Measurements from ENCODE around the gene CALML6. TPM values are rescaled to one million over a fixed set of nuclear protein-coding genes. Genes with fewer than 3 reads are reported as not detected.

Gene CALML6
- total and polyA plus RNA-seq, 10 donors: 0.34 to 3.0 (median 0.69) TPM; not detected in 2

DNA sequence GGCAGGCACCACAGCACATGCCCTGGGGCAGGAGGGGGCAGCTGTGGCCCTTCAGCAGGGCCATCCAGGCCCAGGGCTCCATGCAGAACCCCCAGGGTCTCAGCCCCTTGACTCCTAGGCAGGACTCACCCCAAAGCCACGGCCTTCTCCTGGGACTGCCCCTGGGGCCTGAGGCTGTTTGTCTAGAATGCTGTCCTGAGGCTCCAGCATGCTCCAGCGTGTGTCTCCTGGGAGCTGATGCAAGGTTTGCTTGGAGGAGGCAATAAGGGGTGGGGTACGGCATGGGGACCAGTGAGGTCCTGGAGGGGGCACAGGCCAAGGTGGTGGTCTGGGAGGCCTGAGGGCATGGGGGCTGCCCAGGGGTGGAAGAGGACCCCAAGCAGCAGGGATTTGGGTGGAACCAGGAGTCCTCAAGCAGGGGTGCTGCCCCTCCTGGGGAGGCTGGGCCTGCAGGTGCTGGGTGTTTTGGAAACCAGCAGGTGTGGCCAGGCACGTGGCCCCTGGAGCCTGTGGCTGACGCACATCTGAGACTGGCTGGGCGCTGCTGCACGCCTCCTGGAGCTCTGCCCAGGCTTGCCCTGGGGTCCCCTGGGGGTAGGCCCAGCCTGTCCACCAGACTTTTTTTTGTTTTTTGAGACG is 7.8 kb upstream of the CALML6 start:
- peaks cover 11 to 42% (median 36%) of the 10 kb centered on the region in 6 donors for H3K4me1 ChIP-seq
- H3K27ac ChIP-seq: peak overlapping the region in 3 of 8 donors; percentile 8 to 31 (median 22)
- DNase-seq: peak; percentile 84
- intact Hi-C loops (cut with DNase I; ENCODE audit: low total_unique reads): no loop called here
- no peak for TF ChIP-seq POLR2A (IDR thresholded peaks at IDR 0.05)
- H3K36me3 ChIP-seq: no peaks in the 10 kb centered on the region
- H3K27me3 ChIP-seq (replicated peaks in 1 of 7): no peaks in the 10 kb centered on the region
- WGBS, 5 donors: 55 to 76% (median 70%) methylated on average over 6 to 8 of the region's 8 CpGs
- H3K9me3 ChIP-seq: no peaks in the 10 kb centered on the region
- no peak overlapping the region for H3K4me3 ChIP-seq

GRCh38 chr1:1908506-1908791 is 6.6 kb upstream of the CALML6 start:
- intact Hi-C loops (cut with DNase I; ENCODE audit: low total_unique reads): no loop called here
- DNase-seq: no peak

GRCh38 chr1:1910033-1910465 is 5.0 kb upstream of the CALML6 start:
- no peaks in the 10 kb centered on the region for H3K9me3 ChIP-seq
- TF ChIP-seq, protein P1, sequence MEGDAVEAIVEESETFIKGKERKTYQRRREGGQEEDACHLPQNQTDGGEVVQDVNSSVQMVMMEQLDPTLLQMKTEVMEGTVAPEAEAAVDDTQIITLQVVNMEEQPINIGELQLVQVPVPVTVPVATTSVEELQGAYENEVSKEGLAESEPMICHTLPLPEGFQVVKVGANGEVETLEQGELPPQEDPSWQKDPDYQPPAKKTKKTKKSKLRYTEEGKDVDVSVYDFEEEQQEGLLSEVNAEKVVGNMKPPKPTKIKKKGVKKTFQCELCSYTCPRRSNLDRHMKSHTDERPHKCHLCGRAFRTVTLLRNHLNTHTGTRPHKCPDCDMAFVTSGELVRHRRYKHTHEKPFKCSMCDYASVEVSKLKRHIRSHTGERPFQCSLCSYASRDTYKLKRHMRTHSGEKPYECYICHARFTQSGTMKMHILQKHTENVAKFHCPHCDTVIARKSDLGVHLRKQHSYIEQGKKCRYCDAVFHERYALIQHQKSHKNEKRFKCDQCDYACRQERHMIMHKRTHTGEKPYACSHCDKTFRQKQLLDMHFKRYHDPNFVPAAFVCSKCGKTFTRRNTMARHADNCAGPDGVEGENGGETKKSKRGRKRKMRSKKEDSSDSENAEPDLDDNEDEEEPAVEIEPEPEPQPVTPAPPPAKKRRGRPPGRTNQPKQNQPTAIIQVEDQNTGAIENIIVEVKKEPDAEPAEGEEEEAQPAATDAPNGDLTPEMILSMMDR (IDR thresholded peaks at IDR 0.05 in 8 of 11, conservative IDR thresholded peaks at IDR 0.05 in 3 of 11): no peak
- no peak for TF ChIP-seq POLR2AphosphoS5 (IDR thresholded peaks at IDR 0.05)
- TF ChIP-seq POLR2A (IDR thresholded peaks at IDR 0.05): no peak
- H3K36me3 ChIP-seq: no peaks in the 10 kb centered on the region
- DNase-seq: peak; percentile 56
- peak overlapping the region; percentile 82 to 97 (median 94) for H3K27ac ChIP-seq
- intact Hi-C loops (cut with DNase I; ENCODE audit: low total_unique reads): no loop called here
- peaks cover 11 to 42% (median 36%) of the 10 kb centered on the region in 6 donors for H3K4me1 ChIP-seq
- H3K4me3 ChIP-seq: peak overlapping the region in 6 of 8 donors; percentile 46 to 87 (median 62)
- peaks cover 0 to 7% (median 0%) of the 10 kb centered on the region in 7 donors for H3K27me3 ChIP-seq (replicated peaks in 1 of 7)
- WGBS, 5 donors: 85 to 94% (median 92%) methylated on average over 6 of the region's 6 CpGs

More at GRCh38 chr1:1908506-1908791, 6.6 kb upstream of the CALML6 start:
- H3K27me3 ChIP-seq (replicated peaks in 1 of 7): no peaks in the 10 kb centered on the region
- peak overlapping the region; percentile 82 to 97 (median 94) for H3K27ac ChIP-seq
- 1 to 10% (median 8%) methylated on average over 9 to 21 of the region's 21 CpGs for WGBS, 5 donors
- TF ChIP-seq, protein P1 (IDR thresholded peaks at IDR 0.05 in 8 of 11, conservative IDR thresholded peaks at IDR 0.05 in 3 of 11): no peak
- no peak for TF ChIP-seq POLR2A (IDR thresholded peaks at IDR 0.05)
- TF ChIP-seq POLR2AphosphoS5 (IDR thresholded peaks at IDR 0.05): no peak
- no peaks in the 10 kb centered on the region for H3K36me3 ChIP-seq
- no peaks in the 10 kb centered on the region for H3K9me3 ChIP-seq
- H3K4me1 ChIP-seq: peaks cover 11 to 42% (median 36%) of the 10 kb centered on the region in 6 donors
- peak overlapping the region; percentile 25 to 87 (median 58) for H3K4me3 ChIP-seq

DNA sequence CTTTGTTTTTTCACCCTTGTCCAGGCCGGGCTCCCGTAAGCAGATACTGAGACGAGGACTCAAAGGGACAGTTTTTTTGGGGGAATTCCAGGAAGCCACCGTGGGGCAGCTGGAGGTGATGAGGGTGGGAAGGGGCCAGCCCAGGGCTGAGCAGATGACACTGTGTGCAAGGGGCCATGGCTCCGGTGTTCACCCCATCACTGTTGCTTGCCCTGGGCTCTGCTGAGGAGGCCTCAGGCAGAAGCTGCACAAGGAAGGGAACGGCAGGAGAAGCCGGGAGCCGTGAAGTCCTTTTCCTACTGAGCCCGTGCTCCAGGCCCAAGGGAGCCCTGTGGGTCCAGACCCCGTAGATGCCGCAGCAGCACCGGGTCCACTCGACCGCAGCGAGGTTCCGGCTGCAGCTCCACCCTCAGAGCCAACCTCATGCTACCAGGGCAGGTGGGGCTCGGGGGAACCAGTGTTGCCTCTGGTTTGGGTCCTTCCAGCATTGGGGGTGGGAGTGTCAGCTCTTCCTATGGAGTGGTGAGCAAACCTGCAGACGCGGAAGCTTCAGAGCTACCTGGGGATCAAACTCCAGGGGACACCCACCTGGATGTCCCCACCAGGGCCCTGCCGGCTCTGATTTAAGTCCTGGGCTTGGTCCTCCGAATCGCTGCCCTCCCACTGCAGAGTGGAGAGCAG is 4.3 kb upstream of the CALML6 start:
- Histone ChIP-seq H3K36me3 (no peaks in the 10 kb centered on the region), H3K27ac (no peak overlapping the region), H3K4me1 (peaks cover 11 to 40% (median 36%) of the 10 kb centered on the region in 6 donors), H3K4me3 (no peak overlapping the region), H3K27me3 (replicated peaks in 1 of 7) (peaks cover 0 to 7% (median 0%) of the 10 kb centered on the region in 7 donors), H3K9me3 (no peaks in the 10 kb centered on the region)
- intact Hi-C loops (cut with DNase I; ENCODE audit: low total_unique reads): no loop called here
- DNase-seq: peak; percentile 79
- WGBS, 5 donors: 84 to 95% (median 92%) methylated on average over 9 to 22 of the region's 22 CpGs
- TF ChIP-seq, protein P1 (IDR thresholded peaks at IDR 0.05 in 8 of 11, conservative IDR thresholded peaks at IDR 0.05 in 3 of 11): no peak
- TF ChIP-seq POLR2AphosphoS5 (IDR thresholded peaks at IDR 0.05): no peak
- TF ChIP-seq POLR2A (IDR thresholded peaks at IDR 0.05): no peak

Measured in spleen (tissue), 11 donors.